ENCODE results near the gene MNAT1.

MNAT1 gene

GRCh38 chr14:60972295-60972694 lies 237.7 kb downstream of the MNAT1 start:
- no peak for DNase-seq

- no peak for DNase-seq
These were observed 238.5 kb downstream of the MNAT1 start for GRCh38 chr14:60973070-60973469.

GRCh38 chr14:60974090-60974651 lies 239.6 kb downstream of the MNAT1 start:
- no peak for DNase-seq

DNA sequence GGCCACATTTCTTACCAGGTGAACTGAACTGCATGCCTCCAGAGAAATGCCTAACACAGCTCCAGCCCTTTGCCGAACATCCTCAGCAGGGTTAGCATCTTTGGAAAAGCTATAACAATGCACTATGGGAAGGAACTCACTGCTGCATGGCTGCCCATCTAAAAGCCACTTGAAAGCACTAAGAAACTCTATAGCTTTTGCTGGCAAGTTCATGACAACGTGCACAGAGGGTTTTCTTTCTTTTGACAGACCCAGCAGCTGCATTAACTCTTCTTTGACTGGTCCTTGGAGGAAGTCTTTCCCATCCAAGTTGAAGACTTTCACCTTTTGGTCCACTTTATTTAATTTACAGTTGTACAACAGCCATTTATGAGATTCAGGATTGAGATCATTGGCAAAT lies 241.0 kb downstream of the MNAT1 start:
- DNase-seq: no peak

DNA sequence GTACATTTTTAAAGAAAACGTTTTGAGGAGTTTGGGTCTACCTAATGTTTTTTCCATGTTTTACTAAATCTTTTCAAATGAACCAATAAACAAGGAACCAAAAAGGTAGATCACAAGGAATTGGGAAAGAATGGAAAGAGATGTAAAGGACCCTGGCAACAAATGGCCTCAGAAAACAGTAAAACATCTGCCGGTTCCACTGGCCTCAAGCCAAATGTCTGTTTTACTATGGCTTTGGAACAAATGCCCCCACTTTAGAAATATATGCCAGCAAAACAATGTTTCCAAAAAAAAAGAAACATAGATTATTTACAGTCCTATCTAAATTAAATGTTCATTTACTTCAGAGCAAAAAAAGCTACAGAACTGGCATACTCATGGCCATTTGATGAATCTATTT lies 243.3 kb downstream of the MNAT1 start:
- no peak for DNase-seq

DNA sequence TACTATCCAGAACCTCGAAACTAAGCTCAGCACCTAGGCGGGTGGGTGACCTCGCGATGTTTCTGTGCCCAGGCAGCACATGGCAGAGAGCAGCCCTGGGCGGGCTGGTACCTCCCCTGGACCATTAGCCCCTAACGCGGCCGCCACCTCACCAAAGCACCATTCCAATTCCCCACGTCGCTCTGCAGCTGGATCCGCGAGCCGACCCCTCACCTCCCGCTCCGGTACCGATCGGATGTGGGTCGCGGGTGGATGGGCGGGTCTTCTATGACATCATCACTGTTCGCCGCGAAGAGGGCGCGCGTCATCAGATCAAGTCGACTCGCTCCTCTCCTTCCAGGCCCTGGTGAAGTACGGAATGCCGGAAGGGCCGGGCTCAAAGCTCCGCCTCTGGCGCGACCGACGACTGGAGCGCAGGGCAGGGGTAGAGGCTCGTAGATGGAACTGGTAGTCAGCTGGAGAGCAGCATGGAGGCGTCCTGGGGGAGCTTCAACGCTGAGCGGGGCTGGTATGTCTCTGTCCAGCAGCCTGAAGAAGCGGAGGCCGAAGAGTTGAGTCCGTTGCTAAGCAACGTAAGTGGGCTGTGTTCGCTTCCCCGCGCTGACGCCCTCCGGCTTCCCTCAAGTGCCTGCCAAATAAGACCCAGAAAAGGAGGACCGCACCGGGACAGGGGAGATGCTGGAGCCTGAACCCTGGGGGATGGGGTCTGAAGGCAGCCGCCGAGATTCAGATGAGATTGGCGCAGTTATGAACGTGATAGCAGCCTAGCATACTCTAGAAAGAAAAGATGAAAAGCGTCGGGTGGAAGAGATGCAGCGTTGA lies 246.5 kb downstream of the MNAT1 start, which contains the start of the genes SLC38A6 and TRMT5:
SLC38A6 (plus strand) TSS at position 435 of the 822 bp plus-strand sequence; CDS start at position 468, 33 bp downstream.
TRMT5 (minus strand) TSS at position 269 of the 822 bp plus-strand sequence; CDS start at position 163, 106 bp downstream.
- DNase-seq: peak; percentile 87

DNA sequence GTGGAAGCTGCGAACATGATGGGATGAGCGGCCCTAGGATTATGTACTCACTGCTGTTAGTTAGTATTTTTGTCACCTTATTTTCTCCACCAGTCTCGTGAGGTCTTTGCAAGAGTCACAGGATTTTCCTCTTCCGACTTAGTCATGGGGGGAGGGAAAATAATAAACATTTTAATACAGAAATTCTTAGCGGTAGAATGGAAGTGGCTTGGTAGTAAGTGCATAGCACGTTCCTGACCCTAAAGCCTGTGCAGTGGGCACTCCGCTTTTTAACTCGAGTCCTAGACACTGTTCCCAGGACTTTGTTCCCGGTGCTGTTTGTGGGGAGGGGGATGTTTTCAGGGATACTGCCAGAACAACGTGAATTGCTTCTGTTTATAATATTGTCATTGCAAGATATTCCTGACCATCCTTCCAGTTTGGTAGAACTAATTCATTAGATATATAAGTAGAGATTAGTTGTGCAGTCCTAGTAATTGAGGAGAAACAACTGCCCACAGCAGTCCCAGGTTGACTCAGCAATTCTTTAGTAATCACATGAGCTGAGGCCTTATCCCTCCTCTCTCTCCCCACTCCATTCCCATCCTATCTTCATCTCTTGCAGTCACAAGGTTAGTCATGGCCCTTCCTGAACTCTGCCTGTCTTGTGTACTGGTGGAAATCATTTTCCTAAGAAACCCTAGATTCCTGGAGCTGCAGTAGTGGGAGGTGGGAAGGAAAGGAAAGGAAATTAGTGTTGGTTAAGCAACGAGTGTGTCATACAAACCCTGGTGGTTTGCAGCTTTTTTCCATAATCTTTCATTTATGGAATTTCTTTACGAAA lies 247.3 kb downstream of the MNAT1 start:
- DNase-seq: no peak

DNA sequence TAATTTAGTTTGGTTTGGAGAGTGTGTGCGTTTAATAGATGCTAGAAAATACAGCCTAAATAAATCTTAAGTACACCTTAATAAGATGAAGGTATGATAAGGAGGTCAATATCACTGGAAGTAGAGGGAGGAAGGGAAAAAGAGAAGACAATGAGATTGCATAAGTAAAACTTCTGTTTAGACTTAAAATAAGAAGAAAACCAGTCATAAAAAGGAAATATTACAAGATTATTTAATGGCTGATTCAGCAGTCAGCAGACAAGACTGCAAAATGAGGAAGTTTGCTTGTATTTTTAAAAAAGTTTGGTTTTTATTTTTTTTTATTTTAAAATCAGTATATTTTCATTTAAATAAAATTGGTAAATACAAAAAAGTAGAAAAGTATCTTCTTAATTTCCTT lies 249.6 kb downstream of the MNAT1 start:
- DNase-seq: no peak

GRCh38 chr14:60986500-60986899 lies 251.9 kb downstream of the MNAT1 start:
- DNase-seq: no peak

DNA sequence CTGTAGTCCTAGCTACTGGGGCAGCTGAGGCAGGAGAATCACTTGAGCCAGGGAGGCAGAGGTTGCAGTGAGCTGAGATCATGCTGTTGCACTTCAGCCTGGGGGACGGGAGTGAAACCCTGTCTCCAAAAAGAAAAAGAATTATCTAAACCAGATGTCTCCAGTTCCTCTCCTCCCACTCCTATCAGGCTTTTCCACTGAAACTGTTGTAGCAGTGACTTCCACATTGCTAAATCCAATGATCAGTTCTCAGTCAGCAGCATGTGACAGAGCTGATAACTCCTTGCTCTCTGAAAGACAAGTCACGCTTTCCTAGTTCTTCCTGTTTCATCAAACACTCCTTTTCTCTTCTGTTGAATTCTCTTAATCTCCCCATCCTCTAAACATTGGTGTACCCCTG lies 255.0 kb downstream of the MNAT1 start:
- DNase-seq: no peak

- no peak for DNase-seq
These were observed 264.1 kb downstream of the MNAT1 start for GRCh38 chr14:60998617-60999016.

- DNase-seq: no peak
These were observed 265.0 kb downstream of the MNAT1 start for GRCh38 chr14:60999536-60999935.

GRCh38 chr14:61003571-61003970 lies 269.0 kb downstream of the MNAT1 start:
- no peak for DNase-seq

DNA sequence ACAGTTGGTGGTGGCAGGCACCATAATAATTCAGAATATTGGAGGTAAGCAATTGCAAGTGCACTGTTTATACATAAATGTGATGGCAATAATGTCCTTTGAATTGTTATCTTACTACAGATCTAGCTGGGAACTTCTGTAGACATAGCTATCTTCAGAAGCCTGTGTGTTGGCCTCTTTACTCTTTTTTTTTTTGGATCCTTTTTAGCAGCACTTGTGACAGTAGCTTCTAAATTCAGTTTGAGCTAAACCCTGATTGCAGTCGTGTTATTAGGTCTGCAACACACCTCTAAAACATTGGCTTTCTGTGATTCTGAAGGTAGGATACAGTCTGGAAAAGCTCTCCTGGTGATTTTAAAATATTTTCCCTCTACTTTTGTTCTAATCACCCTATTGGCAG lies 285.0 kb downstream of the MNAT1 start:
- no peak for DNase-seq
